HFFc6 (cell line): ENCODE measurements around the gene GLRB. TPM values are rescaled to one million over a fixed set of nuclear protein-coding genes. Genes with fewer than 3 reads are reported as not detected.

Experiments used
- DNase-seq: peaks from one replicate; pipeline ENCODE4 v3.0.0-alpha.2; 2018
- H3K27ac Mint-ChIP-seq: 2 replicates; pipeline ENCODE4 v1.8.0; 2020; ENCODE audit warnings: mild to moderate bottlenecking, mixed read lengths
- H3K27me3 Mint-ChIP-seq: 2 replicates; pipeline ENCODE4 v1.8.0; 2021; ENCODE audit warnings: mild to moderate bottlenecking, moderate library complexity, mixed read lengths; ENCODE audit not compliant: insufficient read depth
- H3K36me3 Mint-ChIP-seq: 2 replicates; pipeline ENCODE4 v1.8.0; 2021; ENCODE audit warnings: low read depth, mixed read lengths
- H3K4me1 Mint-ChIP-seq: 2 replicates; pipeline ENCODE4 v1.8.0; 2020; ENCODE audit warnings: low read depth, mixed read lengths
- H3K4me3 Mint-ChIP-seq: 2 replicates; pipeline ENCODE4 v1.8.0; 2020; ENCODE audit warnings: mild to moderate bottlenecking, moderate library complexity, mixed read lengths
- H3K9me3 Mint-ChIP-seq: 2 replicates; pipeline ENCODE4 v1.8.0; 2020; ENCODE audit warnings: mild to moderate bottlenecking, mixed read lengths
- CTCF ChIP-seq: fragments of 200-600 bp; sonication (generic); IDR thresholded peaks from 2 replicates; pipeline ENCODE4 v1.5.0; 2021; ENCODE audit warnings: antibody characterized with exemption, mild to moderate bottlenecking
- total RNA-seq, 6 experiments: library from RNA; stranded (reverse); fragmentation: NEBNext Ultra II Directional; extraction: Animal tissue kit (Norgen Biotek cat#: 25700); gene quantifications; 2 replicates in 1 of 6; 3 replicates in 5 of 6; pipeline ENCODE4 v1.2.3, GENCODE V29; 2021

GLRB gene
- total RNA-seq, 6 experiments from 2014 or later = 4.7 to 11.7 (median 6.0) TPM

GRCh38 chr4:157195374-157195773 is 119.4 kb downstream of the GLRB start:
- Mint-ChIP-seq H3K4me1 (no peaks in the 10 kb centered on the region), H3K27ac (no peak overlapping the region), H3K36me3 (no peaks in the 10 kb centered on the region), H3K27me3 (peaks cover 7% of the 10 kb centered on the region; the same call in 1 of the 2 replicates), H3K4me3 (no peak overlapping the region), H3K9me3 (no peaks in the 10 kb centered on the region)
- TF ChIP-seq CTCF = no peak
- no peak for DNase-seq

- no peak for DNase-seq
- Mint-ChIP-seq H3K4me1 (no peaks in the 10 kb centered on the region), H3K27ac (no peak overlapping the region), H3K4me3 (no peak overlapping the region), H3K9me3 (no peaks in the 10 kb centered on the region), H3K27me3 (peaks cover 7% of the 10 kb centered on the region; the same call in 1 of the 2 replicates), H3K36me3 (no peaks in the 10 kb centered on the region)
- no peak for TF ChIP-seq CTCF
Measured at GRCh38 chr4:157196046-157196445, 120.1 kb downstream of the GLRB start.

DNA sequence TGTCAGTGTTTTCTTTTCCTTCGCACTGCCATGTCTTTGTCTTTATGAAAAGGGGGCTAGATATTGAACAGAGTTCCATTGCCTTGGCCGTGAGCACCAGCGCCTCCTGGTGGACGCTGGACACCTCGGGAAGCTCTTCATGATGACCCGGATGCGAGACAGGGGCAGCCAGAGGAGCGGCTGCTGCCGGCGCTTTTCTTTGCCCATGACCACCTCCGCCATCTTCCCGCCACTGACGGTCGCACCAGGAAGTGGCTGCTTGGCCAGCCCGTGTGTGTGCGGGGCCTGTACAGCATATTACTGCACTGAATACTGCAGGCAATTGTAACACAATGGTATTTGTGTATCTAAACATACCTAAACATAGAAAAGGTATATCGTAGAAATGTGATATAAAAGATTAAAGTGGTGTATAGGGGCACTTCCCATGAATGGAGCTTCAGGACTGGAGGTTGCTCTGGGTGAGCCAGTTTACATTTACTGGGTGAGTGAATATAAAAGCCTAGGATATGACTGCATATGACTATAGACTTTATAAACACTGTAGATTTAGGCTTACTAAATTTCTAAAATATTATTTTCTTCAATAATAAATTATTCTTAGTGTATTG is 128.8 kb downstream of the GLRB start:
- TF ChIP-seq CTCF = peak; percentile 73
- Mint-ChIP-seq H3K27ac (no peak overlapping the region), H3K9me3 (no peaks in the 10 kb centered on the region), H3K36me3 (no peaks in the 10 kb centered on the region), H3K4me1 (no peaks in the 10 kb centered on the region), H3K4me3 (no peak overlapping the region; the same call in 1 of the 2 replicates), H3K27me3 (peaks cover 5% of the 10 kb centered on the region; the same call in 1 of the 2 replicates)
- DNase-seq = no peak

DNA sequence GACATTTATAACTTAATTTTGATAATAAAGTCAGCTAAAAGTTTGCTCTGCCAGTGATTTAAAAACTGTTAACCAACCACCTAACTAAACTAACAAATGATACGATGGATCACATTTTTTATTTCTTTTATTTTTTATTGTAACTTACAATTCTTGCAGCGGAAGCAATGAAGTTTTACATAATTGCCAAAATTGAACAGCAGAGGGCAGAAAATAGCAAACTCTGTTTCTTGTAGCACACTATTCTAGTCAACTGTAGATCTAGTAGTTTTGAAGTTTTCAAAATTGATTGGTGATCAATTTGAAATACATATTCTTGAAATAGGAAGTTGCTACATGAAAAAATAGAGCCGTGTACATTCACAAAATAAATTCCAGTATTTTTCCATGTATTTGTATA is 141.8 kb downstream of the GLRB start:
- H3K27me3 Mint-ChIP-seq = peaks cover 27% of the 10 kb centered on the region
- H3K27ac Mint-ChIP-seq = no peak overlapping the region
- H3K9me3 Mint-ChIP-seq = peaks cover 5% of the 10 kb centered on the region
- H3K4me3 Mint-ChIP-seq = no peak overlapping the region
- no peaks in the 10 kb centered on the region for H3K36me3 Mint-ChIP-seq
- DNase-seq = no peak
- peaks cover 15% of the 10 kb centered on the region for H3K4me1 Mint-ChIP-seq
- peak; percentile 80 for TF ChIP-seq CTCF

- Mint-ChIP-seq H3K27me3 (peaks cover 40% of the 10 kb centered on the region), H3K27ac (no peak overlapping the region)
- no peak for DNase-seq
Measured at GRCh38 chr4:157219711-157220370, 143.9 kb downstream of the GLRB start.

More at GRCh38 chr4:157219711-157220370, 143.9 kb downstream of the GLRB start:
- Mint-ChIP-seq H3K4me3 (no peak overlapping the region), H3K4me1 (peaks cover 19% of the 10 kb centered on the region), H3K36me3 (no peaks in the 10 kb centered on the region), H3K9me3 (peaks cover 5% of the 10 kb centered on the region)
- no peak for TF ChIP-seq CTCF
